Measurements from ENCODE around the gene INO80.
"Not testable (repeated sequence)": the region's sequence is repeated elsewhere in the genome, so short reads cannot be mapped to it uniquely, and the experiment has no call there.

INO80 gene

DNA sequence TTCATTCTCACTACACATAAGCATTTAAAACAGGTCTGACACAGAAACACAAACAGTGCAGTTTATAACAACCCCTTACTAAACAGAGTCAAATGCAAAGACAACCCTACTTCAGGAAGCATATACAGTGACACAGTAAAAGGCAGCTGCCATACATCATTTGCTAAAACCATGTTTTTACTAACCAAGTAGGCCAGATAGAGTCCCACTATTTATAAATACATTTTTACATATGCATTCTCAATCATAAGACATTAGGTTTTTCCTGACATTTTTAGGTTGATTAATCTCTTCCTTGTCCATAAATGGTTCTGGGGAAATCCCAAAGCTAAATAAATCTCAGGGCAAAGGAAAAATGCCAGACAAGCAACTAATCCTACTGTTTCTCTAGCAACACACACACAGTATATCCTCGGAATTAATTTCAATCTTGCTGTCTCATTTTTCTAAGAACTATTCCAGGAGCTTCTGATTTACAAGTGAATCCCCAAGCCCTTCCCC lies 123.8 kb downstream of the INO80 start:
- DNase-seq = no peak

DNA sequence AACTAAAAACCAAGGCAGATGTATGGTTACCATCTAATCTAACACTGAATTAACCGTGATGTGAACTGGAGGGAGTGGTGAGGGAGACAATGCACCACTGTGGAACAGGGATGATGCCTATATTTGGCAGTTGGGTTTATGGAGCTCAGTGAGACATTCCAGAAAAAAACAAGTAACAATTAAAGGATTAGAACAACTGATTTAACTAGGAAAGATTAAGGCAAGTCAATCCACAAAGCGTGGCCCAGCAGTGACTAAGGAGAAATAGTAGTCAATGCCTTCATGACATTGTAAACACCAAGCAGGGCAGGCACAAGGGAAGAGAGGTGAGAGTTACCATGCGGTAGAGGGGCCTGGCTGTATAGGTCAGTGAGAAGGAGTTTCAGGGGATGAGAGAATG lies 124.7 kb downstream of the INO80 start:
- no peak for DNase-seq

DNA sequence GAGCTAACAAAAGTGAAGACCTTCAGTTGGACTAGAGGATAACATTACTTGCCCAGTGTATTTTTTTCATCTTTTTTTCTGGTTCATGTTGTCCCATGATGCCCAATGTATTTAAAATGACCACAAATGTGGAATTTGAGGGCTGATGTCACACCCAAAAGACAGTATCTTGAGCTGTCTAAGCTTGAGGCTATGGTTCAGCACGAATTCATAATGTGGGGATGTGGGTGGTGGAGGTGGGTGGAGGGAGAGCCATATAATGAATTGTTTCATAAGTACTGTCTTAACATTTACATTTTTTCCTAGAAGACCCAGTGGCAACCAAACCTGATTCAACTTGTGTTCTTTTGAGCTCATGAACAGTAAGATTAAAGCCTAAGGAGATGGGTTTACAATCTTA lies 125.3 kb downstream of the INO80 start:
- no peak for DNase-seq

DNA sequence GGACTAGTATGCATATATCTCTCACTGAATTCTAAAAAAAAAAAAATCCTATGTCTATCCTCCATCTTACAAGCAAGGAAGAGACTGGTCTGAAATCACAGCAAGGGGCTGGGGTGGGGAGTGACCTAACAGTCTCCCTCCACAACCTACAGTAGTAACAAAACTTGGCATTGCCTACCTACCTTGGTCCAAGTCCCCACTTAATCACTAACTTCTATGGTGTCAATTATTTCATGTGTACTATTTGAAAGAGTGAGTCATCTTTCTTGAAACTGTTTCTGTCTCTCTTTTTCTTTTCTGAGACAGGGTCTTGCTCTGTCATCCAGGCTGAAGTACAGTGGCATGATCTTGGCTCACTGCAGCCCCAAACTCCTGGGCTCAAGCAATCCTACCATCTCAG lies 126.0 kb downstream of the INO80 start:
- no peak for DNase-seq

DNA sequence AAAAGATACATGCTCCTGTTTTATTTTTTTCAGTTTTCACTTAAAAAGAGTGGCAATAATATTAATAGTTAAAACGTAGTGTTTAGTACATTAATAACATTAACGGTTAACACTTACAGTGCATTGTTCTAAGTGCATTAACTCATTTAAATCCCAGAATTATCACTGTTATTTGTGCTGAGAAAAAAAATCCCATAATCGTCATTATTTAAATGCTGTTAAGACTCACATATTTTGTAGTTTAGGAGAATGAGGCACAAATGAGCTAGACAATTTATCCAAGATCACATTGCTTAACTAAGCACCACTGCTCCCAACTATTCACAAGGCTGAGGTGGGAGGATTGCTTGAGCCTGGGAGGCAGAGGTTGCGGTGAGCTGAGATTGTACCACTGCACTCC lies 127.9 kb downstream of the INO80 start:
- no peak for DNase-seq

DNA sequence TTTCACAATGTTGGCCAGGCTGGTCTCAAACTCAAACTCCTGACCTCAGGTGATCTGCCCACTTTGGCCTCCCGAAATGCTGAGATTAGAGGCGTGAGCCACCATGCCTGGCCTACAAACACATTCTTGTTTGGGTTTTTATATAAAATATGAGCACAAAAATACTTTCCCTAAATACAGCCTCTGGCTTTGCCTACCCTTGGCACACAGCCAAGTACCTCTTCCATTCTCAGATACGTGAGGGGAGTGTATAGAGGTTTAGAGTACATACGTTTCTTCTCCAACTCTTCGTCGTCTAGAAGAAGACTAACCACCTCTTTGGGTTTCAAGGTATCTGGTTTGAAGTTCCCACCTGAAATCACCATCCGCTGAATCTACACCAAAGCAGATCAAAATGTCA lies 129.3 kb downstream of the INO80 start:
- no peak for DNase-seq

DNA sequence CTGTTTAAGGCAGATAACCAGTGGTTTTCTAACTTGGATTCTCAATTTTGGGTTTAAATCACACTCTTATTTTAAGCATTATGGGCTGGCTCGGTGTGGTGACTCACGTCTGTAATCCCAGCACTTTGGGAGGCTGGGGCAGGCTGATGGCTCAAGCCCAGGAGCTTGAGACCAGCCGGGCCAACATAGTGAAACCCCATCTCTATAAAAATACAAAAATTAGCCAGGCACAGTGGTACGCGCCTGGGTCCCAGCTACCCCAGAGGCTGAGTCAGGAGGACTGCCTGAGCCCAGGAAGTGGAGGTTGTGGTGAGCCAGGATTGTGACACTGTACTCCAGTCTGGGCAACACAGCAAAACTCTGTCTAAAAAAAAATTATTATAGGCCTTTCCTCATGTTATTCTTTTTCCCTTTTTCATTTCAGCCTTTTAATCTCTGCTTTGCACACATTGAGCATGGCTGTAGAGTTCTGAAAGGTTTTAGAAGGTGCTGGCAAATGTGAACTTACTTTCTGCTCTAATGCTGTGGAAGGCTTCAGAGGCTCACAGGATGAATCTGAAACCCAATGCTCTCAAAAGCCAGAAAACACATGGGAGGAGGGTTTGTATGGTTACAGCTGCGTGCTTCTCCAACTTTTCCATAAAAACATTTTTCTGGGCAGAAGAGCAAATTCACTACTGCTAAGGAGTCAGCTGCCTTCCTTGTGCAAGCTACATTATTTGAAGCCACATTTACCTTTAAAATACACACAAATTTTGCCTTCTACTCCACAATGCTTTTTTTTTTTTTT lies 130.3 kb downstream of the INO80 start:
- DNase-seq = no peak

DNA sequence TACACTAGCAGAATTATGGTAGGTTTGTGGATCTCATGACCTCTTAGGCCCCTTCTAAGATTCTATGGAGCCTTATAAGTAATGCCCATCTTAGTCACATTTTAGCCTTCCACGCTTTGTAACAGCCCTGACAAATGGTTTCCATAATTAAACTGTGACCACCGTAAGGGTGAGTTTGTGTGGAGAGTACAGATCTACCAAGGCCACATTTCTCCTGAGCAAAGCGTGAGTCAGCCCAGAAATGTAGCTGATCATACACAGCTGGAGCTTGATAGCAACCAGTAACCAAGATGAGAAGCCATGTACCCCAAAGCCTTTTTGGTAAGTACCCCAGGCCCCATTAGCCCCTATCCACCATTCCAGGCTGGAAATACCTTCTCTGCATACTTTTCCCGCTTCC lies 131.1 kb downstream of the INO80 start:
- DNase-seq = no peak

DNA sequence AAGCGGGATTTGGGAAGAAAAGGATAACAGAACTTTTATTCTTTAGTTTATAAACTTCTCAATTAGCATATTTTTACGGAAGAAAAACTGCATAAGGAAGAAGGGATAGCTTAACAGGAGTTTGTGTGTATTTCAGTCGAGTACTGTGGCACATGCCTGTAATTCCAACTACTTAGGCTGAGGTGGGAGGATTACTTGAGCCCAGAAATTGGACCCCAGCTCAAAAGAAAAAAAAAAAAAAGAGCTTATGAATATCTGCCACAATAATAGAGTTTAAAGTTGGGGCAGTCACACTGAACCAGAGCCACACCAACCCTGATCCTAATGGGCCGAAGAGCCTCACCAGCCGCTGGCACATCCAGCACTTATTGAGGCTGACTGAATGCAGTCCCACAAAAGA lies 131.7 kb downstream of the INO80 start:
- no peak for DNase-seq

DNA sequence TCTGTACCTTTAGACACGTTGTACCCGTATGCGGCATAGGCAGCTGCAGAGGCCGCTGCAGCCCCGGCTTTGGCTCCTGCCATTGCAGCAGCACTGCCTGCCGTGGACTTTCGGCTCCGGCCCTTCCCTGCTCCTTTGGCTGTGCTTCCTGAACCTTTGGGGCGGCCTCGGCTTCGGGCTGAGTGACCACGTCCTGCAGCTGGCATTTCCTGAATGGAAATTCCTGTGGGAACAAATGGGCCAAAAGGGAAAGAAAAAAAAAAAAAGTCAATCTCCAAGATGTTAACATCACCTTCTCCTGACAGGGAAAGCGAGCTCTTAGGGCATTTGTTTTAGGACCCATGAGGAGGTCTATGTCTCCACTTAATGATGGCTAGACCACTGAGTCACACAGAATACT lies 133.2 kb downstream of the INO80 start:
- DNase-seq = no peak

DNA sequence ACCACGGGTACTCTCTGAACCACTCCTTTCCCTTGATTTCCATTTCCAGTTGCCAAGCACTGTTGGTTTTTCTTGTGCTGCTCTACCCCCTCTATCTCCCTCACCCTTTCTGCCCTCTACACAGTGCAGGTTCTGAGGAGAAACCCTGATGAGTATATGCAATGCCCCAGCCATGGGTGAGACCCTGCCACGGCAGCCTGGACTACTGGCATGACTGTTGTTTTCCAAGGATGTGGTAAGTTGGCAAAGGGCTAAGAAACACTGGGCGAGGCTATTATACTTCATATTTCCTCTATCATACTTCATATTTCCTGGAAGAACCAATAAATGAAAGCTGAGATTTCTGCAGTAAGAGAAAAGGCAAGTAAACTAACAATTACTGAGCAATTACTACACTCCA lies 134.9 kb downstream of the INO80 start:
- DNase-seq = no peak

DNA sequence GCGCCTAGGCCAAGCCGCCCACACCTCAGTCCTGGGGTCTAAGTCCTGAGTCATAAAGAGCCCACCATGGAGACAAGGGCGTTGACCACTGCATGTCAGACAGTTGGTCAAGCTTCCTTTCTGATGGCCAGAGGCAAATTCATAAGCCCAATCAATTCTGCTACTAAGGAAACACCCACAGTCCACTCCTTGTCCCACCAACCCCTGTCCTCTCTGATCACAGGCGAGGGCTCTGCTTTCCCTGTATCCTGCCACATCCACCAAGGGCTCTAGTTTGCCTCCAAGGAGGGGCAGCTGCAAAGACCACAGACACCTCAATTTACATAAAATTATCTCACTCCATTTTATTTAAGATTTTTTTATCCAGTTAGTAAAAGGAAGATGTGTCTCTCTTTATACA lies 137.5 kb downstream of the INO80 start:
- no peak for DNase-seq

DNA sequence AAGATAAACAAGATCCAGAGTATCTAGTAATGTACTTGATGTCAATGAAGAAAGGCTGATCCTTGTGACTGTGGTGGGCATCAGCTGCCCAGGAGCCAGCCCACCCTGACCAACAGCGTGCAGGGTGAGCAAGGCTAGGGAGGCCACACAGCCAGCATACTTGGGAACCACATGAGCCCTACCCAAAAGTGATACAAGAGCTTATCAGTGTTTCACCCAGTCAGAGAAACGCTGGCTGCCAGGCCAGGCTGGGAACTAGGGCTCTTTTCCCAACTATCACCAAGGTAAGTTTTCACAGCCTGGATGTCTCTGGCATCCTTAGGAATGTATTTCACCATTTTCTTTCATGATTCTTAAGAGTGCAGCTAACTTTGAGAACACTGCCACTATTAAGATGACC lies 137.9 kb downstream of the INO80 start:
- no peak for DNase-seq

DNA sequence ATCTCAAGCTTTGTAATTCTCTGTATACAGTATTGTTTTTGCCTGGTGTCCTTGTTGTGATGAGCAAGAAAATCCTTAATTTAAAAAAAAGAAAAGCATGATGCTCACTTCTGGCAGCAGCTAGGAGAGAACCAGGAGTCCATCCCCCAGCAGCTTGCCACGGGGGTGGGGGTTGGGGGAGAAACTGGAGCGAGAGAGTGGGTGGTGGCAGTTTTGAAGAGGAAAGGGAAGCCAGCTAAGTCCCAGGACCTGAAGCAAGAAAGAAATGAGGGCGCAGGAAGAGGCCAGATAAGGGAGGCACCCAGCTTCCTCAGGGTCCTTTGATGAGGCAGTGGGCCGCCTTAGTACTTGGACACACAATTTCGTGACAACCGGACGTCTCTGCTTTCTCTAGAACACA lies 139.3 kb downstream of the INO80 start:
- no peak for DNase-seq

DNA sequence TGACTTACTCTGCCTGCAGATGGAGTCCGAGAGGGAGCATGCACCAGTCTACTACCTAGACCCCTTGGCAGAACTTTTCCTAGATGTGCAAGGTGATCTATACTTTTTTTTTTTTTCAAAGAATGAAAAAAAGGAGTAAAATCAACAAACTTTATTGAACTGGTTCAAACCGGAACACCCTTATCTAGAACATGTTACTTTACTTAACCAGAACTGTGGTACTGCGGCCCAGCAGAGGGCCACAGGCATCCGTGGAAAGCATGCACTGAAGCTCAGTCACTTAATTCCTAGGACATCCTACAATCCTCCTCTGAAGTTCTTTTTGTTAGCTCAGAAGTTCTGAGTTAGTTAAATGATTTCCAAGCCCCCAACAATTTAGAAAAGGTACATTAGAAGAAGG lies 141.2 kb downstream of the INO80 start:
- no peak for DNase-seq

DNA sequence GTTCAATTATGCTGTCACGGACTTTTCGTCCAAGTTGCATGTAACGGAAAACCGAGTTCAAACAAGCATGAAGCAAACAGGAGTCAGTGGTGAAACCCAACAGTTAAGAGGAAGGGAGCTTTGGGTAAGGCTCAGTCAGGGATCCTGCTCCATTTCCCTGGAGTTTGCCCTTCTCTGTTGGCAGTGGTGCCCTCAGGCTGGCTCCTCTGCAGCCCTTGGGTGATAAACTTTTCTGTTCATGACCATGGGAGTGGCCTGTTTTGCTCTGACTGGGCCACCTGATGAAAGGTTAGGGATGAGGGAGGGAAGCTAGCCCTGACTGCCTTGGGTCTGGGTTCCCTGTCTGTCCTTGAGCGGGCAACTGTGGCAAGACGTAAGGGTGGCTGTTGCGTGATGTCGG lies 146.7 kb downstream of the INO80 start:
- no peak for DNase-seq

DNA sequence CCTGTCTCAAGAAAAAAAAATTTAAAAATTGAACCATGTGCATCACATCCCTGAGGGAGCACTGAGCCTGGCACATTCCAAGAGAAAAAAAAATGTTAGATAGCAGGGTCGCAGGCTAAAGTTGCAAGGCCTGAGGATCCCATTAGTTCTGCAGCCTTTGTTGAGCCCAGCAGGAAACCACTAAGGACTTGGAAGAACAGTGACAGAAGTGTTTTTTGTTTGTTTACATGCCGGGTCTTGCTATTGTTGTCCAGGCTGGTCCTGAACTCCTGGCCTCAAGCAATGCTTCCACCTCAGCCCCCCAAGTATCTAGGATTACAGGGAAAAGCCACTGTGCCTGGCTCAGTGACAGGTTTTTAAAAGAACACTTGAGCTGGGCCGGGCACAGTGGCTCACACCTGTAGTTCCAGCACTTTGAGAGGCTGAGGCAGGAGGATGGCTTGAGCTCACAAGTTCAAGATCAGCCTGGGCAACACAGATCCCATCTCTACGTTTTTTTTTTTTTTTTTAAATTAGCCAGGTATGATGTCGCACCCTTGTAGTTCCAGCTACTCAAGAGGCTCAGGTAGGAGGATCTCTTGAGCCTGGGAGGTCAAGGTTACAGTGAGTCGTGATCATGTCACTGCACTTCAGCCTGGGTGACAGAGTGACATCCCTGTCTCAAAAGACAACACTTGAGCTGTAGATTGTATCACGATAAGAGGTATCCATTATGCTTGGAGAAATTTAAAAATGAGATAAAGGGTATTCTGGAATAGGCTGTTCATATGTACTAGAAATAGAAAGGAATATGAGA lies 147.6 kb downstream of the INO80 start:
- DNase-seq = no peak

DNA sequence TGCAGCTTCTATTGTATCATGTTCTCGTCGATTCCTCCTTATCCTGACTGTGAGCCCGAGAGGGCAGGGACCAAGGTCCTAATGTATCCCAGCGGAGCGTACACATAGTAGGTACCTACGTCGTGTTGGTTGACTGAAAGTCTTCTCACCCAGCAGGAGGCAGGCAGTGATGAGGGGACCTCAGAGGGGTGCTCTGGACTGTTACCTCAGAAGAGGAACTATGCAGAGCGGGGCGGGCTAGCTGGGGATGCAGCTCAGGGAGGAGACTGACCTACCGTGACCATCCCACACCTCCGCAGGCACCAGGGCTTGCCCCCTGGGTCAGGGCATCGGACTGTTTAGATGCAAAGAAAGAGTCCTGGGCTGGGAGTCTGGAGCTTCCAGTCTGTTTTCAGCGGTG lies 151.4 kb downstream of the INO80 start:
- no peak for DNase-seq

DNA sequence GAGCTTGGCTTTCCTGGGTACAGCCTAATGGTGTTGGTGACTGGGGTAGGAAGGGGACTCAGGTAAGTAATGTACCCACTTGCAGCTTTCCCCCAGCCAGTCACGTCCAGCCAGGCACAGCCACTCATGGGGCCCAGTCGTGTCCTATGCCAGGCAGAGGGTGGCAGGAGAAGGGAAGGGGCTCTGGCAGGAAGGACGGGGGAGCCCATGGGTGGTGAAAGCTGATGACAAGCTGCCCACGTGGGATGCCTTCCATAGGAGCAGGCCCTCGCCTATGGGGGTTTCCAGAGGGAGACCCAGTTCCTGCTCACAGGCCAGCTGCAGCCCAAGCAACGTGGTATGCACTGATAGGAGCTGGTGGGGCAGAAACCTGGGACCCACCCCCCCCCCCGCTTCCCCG lies 152.1 kb downstream of the INO80 start:
- no peak for DNase-seq

DNA sequence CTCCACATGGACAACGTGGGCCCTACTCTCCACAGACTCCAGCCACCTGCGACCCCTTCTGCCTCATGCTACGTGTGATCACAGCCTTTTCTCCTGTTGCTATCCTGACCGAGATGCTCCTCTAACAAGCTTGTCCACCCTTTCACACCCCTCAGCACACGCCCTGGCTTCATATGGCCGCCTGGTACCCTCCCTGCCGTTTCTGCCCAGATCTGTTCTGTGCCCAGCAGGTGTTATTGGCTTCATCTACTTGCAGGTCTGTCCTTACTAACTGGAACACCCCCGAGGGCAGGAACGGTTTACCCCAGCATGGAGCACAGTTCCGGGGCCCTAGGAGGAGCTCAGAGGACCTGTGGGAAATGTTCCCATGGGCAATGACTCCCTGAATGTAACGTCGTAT lies 152.9 kb downstream of the INO80 start:
- DNase-seq = no peak

DNA sequence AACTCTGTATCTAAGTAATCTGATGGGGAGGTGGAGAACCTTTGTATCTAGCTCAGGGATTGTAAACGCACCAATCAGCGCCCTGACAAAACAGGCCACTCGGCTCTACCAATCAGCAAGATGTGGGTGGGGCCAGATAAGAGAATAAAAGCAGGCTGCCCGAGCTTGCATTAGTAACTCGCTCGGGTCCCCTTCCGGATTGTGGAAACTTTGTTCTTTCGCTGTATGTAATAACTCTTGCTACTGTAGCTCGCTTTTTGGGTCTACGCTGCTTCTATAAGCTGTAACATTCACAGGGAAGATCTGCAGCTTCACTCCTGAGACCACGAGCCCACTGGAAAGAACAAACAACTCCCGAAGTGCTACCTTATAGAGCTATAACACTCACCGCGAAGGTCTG lies 153.8 kb downstream of the INO80 start:
- not testable (repeated sequence) for DNase-seq

DNA sequence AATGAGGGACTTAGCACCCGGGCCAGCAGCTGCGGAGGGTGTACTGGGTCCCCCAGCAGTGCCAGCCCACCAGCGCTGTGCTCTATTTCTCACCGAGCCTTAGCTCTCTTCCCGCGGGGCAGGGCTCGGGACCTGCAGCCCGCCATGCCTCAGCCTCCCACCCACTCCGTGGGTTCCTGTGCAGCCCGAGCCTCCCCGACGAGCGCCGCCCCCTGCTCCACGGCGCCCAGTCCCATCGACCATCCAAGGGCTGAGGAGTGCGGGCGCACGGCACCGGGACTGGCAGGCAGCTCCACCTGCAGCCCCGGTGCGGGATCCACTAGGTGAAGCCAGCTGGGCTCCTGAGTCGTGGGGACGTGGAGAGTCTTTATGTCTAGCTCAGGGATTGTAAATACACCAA lies 154.3 kb downstream of the INO80 start:
- DNase-seq = not testable (repeated sequence)

DNA sequence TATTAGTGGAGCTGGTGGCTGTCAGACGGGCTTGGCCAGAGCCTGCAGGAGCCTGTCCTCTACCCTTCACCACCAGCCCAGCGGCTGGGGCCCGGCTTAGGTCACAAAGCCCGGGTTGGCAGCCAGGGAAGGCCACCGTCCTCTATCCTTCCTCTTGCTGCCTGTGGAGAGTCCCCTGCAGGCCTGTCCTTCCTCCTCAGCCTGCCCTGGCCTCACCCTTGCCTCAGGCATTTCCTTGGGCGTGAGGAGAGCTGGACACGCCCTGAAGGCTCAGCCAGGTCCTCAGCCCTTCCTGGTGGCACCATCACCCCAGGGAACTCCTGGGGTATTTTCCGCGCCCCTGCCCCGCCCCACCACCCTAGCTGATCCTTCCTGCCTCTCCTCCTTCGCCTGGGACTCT lies 155.2 kb downstream of the INO80 start:
- DNase-seq = no peak

DNA sequence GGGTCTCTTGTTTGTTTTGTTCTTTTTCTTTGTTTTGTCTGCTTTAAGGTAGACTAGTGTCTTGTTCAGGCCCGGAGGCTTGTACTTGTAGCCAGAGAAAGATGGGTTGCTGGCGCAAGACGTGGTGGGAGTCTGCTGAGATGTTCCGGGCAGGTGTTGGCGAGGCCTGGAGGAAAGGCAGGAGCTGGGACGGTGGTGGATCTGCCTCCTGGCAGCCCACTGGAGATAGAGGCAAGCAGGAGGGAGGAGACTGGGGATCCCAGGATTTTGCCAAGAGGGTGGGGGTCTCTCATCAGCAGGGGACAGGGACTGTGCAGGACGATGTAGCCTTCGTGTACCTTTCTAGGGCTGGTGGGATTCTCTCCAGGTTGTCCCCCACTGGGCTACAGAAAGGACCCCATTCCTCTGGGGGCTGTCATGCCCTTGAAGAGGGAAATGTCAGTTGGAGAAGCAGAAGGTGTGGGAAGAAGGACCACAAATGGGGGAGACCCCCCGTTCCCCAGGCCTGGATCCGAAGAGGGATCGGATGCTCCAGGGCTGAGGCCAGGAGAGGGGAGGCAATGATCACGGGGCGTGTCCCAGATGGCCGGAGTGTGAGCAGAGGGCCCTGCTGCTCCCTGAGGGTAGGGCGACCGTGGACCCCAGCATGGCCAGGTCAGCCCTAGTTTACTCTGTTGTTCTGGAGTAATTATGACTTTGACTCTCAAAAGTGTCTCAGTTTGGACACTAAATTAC lies 155.8 kb downstream of the INO80 start:
- DNase-seq = no peak
